Heart left ventricle (tissue), 13 donors: ENCODE results near the gene EEF1A2.

ENCODE experiments used
- CTCF ChIP-seq, 12 donors: fragments of 200-600 bp; sonication (generic) in 4 of 12; IDR thresholded peaks; one replicate each; pipeline versions ENCODE4 v1.5.0 to v1.8.0; 2018 to 2022; ENCODE audit warnings: antibody characterized with exemption in 12 of 12, mild to moderate bottlenecking in 5 of 12
- POLR2A ChIP-seq, 2 donors: fragments of 450-650 bp; IDR thresholded peaks; one replicate each; pipeline ENCODE4 v1.6.1; 2017; ENCODE audit warnings: antibody characterized with exemption in 2 of 2, mild to moderate bottlenecking in 2 of 2, moderate library complexity in 2 of 2
- donor health status: ischemic (EF 13 %, LVEDD 7.1; RV severe dilation, severe dysfunction).
- donor health status: DM: no; HTN: yes; CAD: no.
- donor health status: DM: no; HTN: no; CAD: no.
- donor health status: ischemic (EF 25% LVEDD 6.9; RV normal size, moderate dysfunction).
- donor health status: ischemic (EF 25% LVEDD 5.7; RV mildly dilated, moderate dysfunction).
- donor health status: ischemic (EF 35%, LVEDD 5.7; RV mildly dilated, moderate dysfunction).
- donor health status: nonischemic (EF 11% LVEDD 7.7; RV severe dilation, severe dysfunction).
- donor health status: DM: yes; HTN: yes; CAD: no.
- donor health status: PGD.
- donor health status: ischemic (EF 29% LVEDD 5.4; RV normal size, mild dysfunction).
- donor health status: nonischemic (EF 23%, LVEDD 6.1; RV moderate dilation, normal function).

GRCh38 chr20:63527184-63527583 is 28.3 kb upstream of the EEF1A2 start:
- no peak for TF ChIP-seq CTCF (IDR thresholded peaks at IDR 0.05)
- no peak for TF ChIP-seq POLR2A (IDR thresholded peaks at IDR 0.05)
